ENCODE data around the gene PI4KA.

Gene PI4KA

GRCh38 chr22:20810645-20811044 lies 48.0 kb downstream of the PI4KA start:
- Histone ChIP-seq H3K4me3 (ENCODE audit: low read length) (no peak overlapping the region), H3K27me3 (replicated peaks; ENCODE audit: control insufficient read depth, insufficient read depth, low read length) (no peaks in the 10 kb centered on the region), H3K4me1 (ENCODE audit: control insufficient read depth, insufficient read depth, low read length) (peaks cover 21% of the 10 kb centered on the region), H3K36me3 (ENCODE audit: control insufficient read depth, insufficient read depth, low read length, severe bottlenecking) (peaks cover 54% of the 10 kb centered on the region), H3K9ac (ENCODE audit: low read length) (no peak overlapping the region), H3K9me3 (ENCODE audit: control insufficient read depth, low read length) (no peaks in the 10 kb centered on the region)
- no peak for DNase-seq (ENCODE audit: low read depth)

GRCh38 chr22:20809538-20810185 lies 48.9 kb downstream of the PI4KA start:
- H3K9me3 ChIP-seq (ENCODE audit: control insufficient read depth, low read length), result no peaks in the 10 kb centered on the region
- H3K36me3 ChIP-seq (ENCODE audit: control insufficient read depth, insufficient read depth, low read length, severe bottlenecking), result peaks cover 57% of the 10 kb centered on the region
- H3K27me3 ChIP-seq (replicated peaks; ENCODE audit: control insufficient read depth, insufficient read depth, low read length), result no peaks in the 10 kb centered on the region
- no peak for DNase-seq (ENCODE audit: low read depth)
- H3K4me3 ChIP-seq (ENCODE audit: low read length), result no peak overlapping the region
- no peak overlapping the region for H3K9ac ChIP-seq (ENCODE audit: low read length)
- peaks cover 21% of the 10 kb centered on the region for H3K4me1 ChIP-seq (ENCODE audit: control insufficient read depth, insufficient read depth, low read length)

GRCh38 chr22:20808844-20809243 lies 49.8 kb downstream of the PI4KA start:
- H3K9ac ChIP-seq (ENCODE audit: low read length), result no peak overlapping the region
- H3K36me3 ChIP-seq (ENCODE audit: control insufficient read depth, insufficient read depth, low read length, severe bottlenecking), result peaks cover 58% of the 10 kb centered on the region
- H3K4me3 ChIP-seq (ENCODE audit: low read length), result no peak overlapping the region
- peaks cover 21% of the 10 kb centered on the region for H3K4me1 ChIP-seq (ENCODE audit: control insufficient read depth, insufficient read depth, low read length)
- DNase-seq (ENCODE audit: low read depth), result no peak
- H3K9me3 ChIP-seq (ENCODE audit: control insufficient read depth, low read length), result no peaks in the 10 kb centered on the region
- no peaks in the 10 kb centered on the region for H3K27me3 ChIP-seq (replicated peaks; ENCODE audit: control insufficient read depth, insufficient read depth, low read length)

GRCh38 chr22:20807315-20807752 lies 51.3 kb downstream of the PI4KA start:
- peak; percentile 86 for DNase-seq (ENCODE audit: low read depth)
- Histone ChIP-seq H3K27me3 (replicated peaks; ENCODE audit: control insufficient read depth, insufficient read depth, low read length) (no peaks in the 10 kb centered on the region), H3K36me3 (ENCODE audit: control insufficient read depth, insufficient read depth, low read length, severe bottlenecking) (peaks cover 61% of the 10 kb centered on the region), H3K9me3 (ENCODE audit: control insufficient read depth, low read length) (no peaks in the 10 kb centered on the region), H3K9ac (ENCODE audit: low read length) (peak overlapping the region; percentile 57), H3K4me1 (ENCODE audit: control insufficient read depth, insufficient read depth, low read length) (peaks cover 21% of the 10 kb centered on the region), H3K4me3 (ENCODE audit: low read length) (peak overlapping the region; percentile 29)

DNA sequence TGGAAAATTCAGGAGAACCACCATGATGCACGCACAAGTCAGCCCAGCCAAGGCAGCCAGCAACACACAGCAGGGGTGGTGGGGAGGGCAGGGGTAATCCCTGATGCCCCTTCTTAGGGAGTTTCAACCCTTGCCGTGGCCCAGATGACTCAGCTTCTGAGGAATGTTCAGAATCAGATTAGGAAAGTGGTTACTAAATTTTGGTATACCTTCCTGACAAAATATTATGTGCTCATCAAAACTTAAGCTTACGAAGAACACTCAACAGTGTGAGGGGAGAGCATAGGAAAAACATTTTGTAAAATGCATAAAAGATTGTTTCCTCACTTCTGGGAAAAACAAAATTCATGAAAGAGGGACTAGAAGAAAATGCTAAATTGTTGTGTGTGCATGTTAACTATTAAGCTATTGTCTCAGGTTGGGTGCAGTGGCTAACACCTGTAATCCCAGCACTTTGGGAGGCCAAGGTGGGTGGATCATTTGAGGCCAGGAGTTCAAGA lies 52.6 kb downstream of the PI4KA start:
- Histone ChIP-seq H3K9me3 (ENCODE audit: control insufficient read depth, low read length) (no peaks in the 10 kb centered on the region), H3K27me3 (replicated peaks; ENCODE audit: control insufficient read depth, insufficient read depth, low read length) (no peaks in the 10 kb centered on the region), H3K36me3 (ENCODE audit: control insufficient read depth, insufficient read depth, low read length, severe bottlenecking) (peaks cover 67% of the 10 kb centered on the region), H3K9ac (ENCODE audit: low read length) (no peak overlapping the region), H3K4me3 (ENCODE audit: low read length) (no peak overlapping the region), H3K4me1 (ENCODE audit: control insufficient read depth, insufficient read depth, low read length) (peaks cover 21% of the 10 kb centered on the region)
- peak; percentile 44 for DNase-seq (ENCODE audit: low read depth)

DNA sequence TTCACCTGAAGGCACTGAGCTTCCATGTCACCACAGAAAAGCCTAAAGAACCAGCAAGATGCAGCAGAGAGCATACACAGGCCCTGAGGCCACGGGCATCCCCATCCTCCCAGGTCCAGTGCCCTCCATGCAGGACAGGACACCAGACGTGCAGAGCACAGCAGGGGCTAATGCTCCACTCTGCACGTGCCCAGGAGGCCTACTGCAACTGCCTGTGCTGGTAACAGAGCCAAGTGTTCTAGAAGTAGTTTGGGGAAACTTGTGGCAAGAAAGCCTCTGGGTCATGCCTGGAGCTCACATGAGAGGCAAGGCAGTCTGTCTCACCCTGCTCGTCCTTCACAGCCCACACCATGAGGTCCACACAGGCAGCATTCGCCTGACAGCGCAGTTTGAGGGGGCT lies 54.0 kb downstream of the PI4KA start:
- Histone ChIP-seq H3K27me3 (replicated peaks; ENCODE audit: control insufficient read depth, insufficient read depth, low read length) (no peaks in the 10 kb centered on the region), H3K9me3 (ENCODE audit: control insufficient read depth, low read length) (no peaks in the 10 kb centered on the region), H3K4me3 (ENCODE audit: low read length) (no peak overlapping the region), H3K9ac (ENCODE audit: low read length) (no peak overlapping the region), H3K36me3 (ENCODE audit: control insufficient read depth, insufficient read depth, low read length, severe bottlenecking) (peaks cover 62% of the 10 kb centered on the region), H3K4me1 (ENCODE audit: control insufficient read depth, insufficient read depth, low read length) (peaks cover 21% of the 10 kb centered on the region)
- no peak for DNase-seq (ENCODE audit: low read depth)

DNA sequence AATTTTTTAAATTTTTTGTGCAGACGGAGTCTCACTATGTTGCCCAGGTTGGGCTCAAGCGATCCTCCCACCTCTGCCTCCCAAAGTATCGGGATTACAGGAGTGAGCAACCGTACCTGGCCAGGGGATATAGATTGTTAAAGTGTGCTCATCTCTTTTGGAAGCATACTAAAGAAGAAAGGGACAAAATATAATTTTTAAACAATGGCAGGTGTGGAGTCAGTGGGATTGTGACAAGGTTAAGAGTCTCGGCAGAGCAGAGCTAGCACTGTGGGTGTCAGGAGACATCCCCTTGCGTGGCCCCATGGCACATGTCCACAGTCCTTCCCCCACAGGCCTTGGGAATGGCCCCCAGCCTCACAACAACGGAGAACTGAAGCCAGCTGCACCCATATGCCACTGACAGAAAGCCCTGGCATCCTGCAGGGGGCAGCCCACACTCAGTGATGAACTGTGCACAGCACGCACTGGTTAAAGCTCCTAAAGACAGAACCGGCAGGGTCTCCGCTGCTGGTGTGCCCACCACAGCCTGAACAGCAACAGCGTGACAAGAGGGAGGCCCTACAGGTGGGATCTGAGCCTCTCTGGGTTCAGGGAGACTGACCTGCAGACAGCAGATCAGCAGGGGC lies 54.8 kb downstream of the PI4KA start:
- no peak overlapping the region for H3K4me3 ChIP-seq (ENCODE audit: low read length)
- H3K27me3 ChIP-seq (replicated peaks; ENCODE audit: control insufficient read depth, insufficient read depth, low read length), result no peaks in the 10 kb centered on the region
- H3K36me3 ChIP-seq (ENCODE audit: control insufficient read depth, insufficient read depth, low read length, severe bottlenecking), result peaks cover 64% of the 10 kb centered on the region
- no peaks in the 10 kb centered on the region for H3K9me3 ChIP-seq (ENCODE audit: control insufficient read depth, low read length)
- no peak overlapping the region for H3K9ac ChIP-seq (ENCODE audit: low read length)
- peak; percentile 41 for DNase-seq (ENCODE audit: low read depth)
- peaks cover 21% of the 10 kb centered on the region for H3K4me1 ChIP-seq (ENCODE audit: control insufficient read depth, insufficient read depth, low read length)

- peaks cover 21% of the 10 kb centered on the region for H3K4me1 ChIP-seq (ENCODE audit: control insufficient read depth, insufficient read depth, low read length)
- H3K27me3 ChIP-seq (replicated peaks; ENCODE audit: control insufficient read depth, insufficient read depth, low read length), result no peaks in the 10 kb centered on the region
- H3K36me3 ChIP-seq (ENCODE audit: control insufficient read depth, insufficient read depth, low read length, severe bottlenecking), result peaks cover 72% of the 10 kb centered on the region
- no peak for DNase-seq (ENCODE audit: low read depth)
- H3K9me3 ChIP-seq (ENCODE audit: control insufficient read depth, low read length), result no peaks in the 10 kb centered on the region
- no peak overlapping the region for H3K4me3 ChIP-seq (ENCODE audit: low read length)
- H3K9ac ChIP-seq (ENCODE audit: low read length), result no peak overlapping the region
These were observed 55.6 kb downstream of the PI4KA start for GRCh38 chr22:20802922-20803553.

DNA sequence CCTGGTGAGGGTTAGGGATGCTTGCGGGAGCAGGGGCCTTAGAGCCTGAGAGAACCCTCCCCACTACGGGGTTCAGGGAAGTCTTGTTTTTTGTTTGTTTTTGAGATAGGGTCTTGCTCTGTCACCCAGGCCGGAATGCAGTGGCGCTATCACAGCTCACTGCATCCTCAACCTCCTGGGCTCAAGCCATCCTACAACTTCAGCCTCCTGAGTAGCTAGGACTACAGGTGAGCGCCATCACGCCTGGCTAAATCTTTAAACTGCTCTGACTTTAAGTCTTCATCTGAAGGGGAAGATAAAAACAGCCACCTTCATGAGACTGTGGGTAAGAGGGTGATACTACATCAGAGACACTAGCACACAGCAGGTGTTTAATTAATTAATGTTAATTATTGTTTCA lies 56.2 kb downstream of the PI4KA start:
- Histone ChIP-seq H3K9ac (ENCODE audit: low read length) (no peak overlapping the region), H3K36me3 (ENCODE audit: control insufficient read depth, insufficient read depth, low read length, severe bottlenecking) (peaks cover 78% of the 10 kb centered on the region), H3K4me1 (ENCODE audit: control insufficient read depth, insufficient read depth, low read length) (peaks cover 18% of the 10 kb centered on the region), H3K27me3 (replicated peaks; ENCODE audit: control insufficient read depth, insufficient read depth, low read length) (no peaks in the 10 kb centered on the region), H3K9me3 (ENCODE audit: control insufficient read depth, low read length) (no peaks in the 10 kb centered on the region), H3K4me3 (ENCODE audit: low read length) (no peak overlapping the region)
- DNase-seq (ENCODE audit: low read depth), result no peak

- Histone ChIP-seq H3K36me3 (ENCODE audit: control insufficient read depth, insufficient read depth, low read length, severe bottlenecking) (peaks cover 86% of the 10 kb centered on the region), H3K4me3 (ENCODE audit: low read length) (no peak overlapping the region), H3K4me1 (ENCODE audit: control insufficient read depth, insufficient read depth, low read length) (no peaks in the 10 kb centered on the region), H3K27me3 (replicated peaks; ENCODE audit: control insufficient read depth, insufficient read depth, low read length) (no peaks in the 10 kb centered on the region), H3K9me3 (ENCODE audit: control insufficient read depth, low read length) (no peaks in the 10 kb centered on the region), H3K9ac (ENCODE audit: low read length) (no peak overlapping the region)
- DNase-seq (ENCODE audit: low read depth), result no peak
These were observed 59.2 kb downstream of the PI4KA start for GRCh38 chr22:20799449-20799848.

- no peak overlapping the region for H3K4me3 ChIP-seq (ENCODE audit: low read length)
- DNase-seq (ENCODE audit: low read depth), result no peak
- H3K4me1 ChIP-seq (ENCODE audit: control insufficient read depth, insufficient read depth, low read length), result no peaks in the 10 kb centered on the region
- H3K9ac ChIP-seq (ENCODE audit: low read length), result no peak overlapping the region
- peaks cover 86% of the 10 kb centered on the region for H3K36me3 ChIP-seq (ENCODE audit: control insufficient read depth, insufficient read depth, low read length, severe bottlenecking)
- H3K27me3 ChIP-seq (replicated peaks; ENCODE audit: control insufficient read depth, insufficient read depth, low read length), result no peaks in the 10 kb centered on the region
- no peaks in the 10 kb centered on the region for H3K9me3 ChIP-seq (ENCODE audit: control insufficient read depth, low read length)
These were observed 59.6 kb downstream of the PI4KA start for GRCh38 chr22:20798974-20799373.
